ENCODE measurements around the gene ZDHHC21. TPM values are rescaled to one million over a fixed set of nuclear protein-coding genes. Genes with fewer than 3 reads are reported as not detected.

ZDHHC21 gene
- total and polyA plus RNA-seq, 2 experiments from 2014 or later, result 3.3 to 5.9 TPM

DNA sequence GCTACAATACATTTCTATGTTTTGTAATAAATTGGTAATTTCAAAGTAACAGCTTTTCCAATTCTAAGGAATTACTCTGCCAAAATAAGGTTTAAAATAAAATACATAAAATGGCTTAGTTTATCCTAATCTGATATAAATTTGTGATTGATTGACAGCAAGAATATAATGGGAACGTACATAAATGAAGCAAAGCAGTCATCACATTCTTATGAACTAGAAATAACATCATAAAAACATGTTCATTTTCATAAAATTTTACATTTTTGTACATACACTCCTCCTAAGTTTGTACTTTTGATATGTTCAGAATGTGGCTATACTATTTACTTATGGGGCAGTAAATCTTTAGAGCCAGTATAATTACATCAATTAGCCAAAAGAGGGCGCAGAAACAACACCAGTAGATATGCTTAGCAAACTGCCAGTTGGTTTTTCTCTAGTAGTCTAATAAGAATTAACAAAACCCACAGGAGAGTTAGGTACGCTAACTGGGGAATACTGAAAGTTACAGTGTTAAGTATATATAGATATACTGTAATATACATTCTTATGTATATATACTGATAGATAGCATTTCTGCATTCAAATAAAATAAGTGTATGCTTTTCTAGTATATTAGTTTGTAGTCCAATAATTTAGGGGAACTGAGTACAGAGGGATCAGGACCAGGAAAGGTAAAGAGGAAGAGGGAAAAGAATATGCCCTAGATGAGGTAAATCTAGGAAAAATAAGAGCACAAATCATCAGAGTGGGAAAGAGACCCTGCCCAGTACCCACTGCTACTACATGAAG is 76.8 kb downstream of the ZDHHC21 start:
- Histone ChIP-seq H2AFZ (no peak overlapping the region), H3K9me2 (ENCODE audit: insufficient read depth) (no peaks in the 10 kb centered on the region), H3K9ac (no peak overlapping the region), H4K20me1 (ENCODE audit: insufficient read depth) (no peaks in the 10 kb centered on the region), H3K4me3 (no peak overlapping the region), H3K4me1 (ENCODE audit: insufficient read depth) (no peaks in the 10 kb centered on the region), H3K79me2 (ENCODE audit: insufficient read depth) (no peaks in the 10 kb centered on the region), H3F3A (ENCODE audit: insufficient read depth) (no peaks in the 10 kb centered on the region), H3K27me3 (replicated peaks; ENCODE audit: insufficient read depth) (no peaks in the 10 kb centered on the region), H3K9me3 (ENCODE audit: low read depth) (no peaks in the 10 kb centered on the region), H3K36me3 (ENCODE audit: low read depth) (no peaks in the 10 kb centered on the region), H3K4me2 (ENCODE audit: unreplicated experiment) (no peak overlapping the region), H3K27ac (no peak overlapping the region)
- in situ Hi-C loops (cut with MboI), result loop anchor here (10.0 to 25.0 kb wide), 2 partner anchors 148 to 521 kb away; no protein-coding TSS in a partner anchor
- peak; percentile 78 for DNase-seq
- WGBS, 2 experiments (ENCODE audit: low coverage in 1 of 2, low lambda C conversion rate in 2 of 2, missing lambda C conversion rate in 2 of 2), result 47 to 54% methylated on average over 3 of the region's 3 CpGs
- TF ChIP-seq EZH2 (IDR thresholded peaks at IDR 0.05; ENCODE audit: insufficient read depth, poor library complexity, severe bottlenecking) (no peak), EZH2phosphoT487 (IDR thresholded peaks at IDR 0.05; ENCODE audit: insufficient read depth, low read depth) (no peak)

DNA sequence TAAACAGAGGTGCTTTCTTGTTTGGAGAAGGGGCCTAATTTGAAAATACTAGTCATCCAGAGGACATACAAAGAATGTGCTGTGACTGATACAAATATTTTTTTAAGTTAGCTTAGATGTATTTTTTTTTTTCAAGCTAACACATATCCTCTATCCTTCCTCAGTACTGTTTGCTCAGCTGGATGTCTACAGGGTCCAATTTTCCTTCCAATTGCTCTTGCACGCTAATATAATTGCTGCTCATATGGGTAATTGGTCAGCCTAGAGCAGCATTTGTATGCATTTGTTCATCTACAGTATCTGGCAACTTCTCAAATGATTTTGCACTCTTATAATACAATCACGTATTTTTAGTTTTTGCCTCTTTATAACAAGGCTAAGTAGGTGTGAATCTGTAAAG is 84.7 kb downstream of the ZDHHC21 start:
- no peak overlapping the region for H3K4me3 ChIP-seq
- no peaks in the 10 kb centered on the region for H3K36me3 ChIP-seq (ENCODE audit: low read depth)
- no peak overlapping the region for H3K9ac ChIP-seq
- no peaks in the 10 kb centered on the region for H3K9me2 ChIP-seq (ENCODE audit: insufficient read depth)
- no peaks in the 10 kb centered on the region for H3K9me3 ChIP-seq (ENCODE audit: low read depth)
- H3K4me1 ChIP-seq (ENCODE audit: insufficient read depth), result no peaks in the 10 kb centered on the region
- H3F3A ChIP-seq (ENCODE audit: insufficient read depth), result no peaks in the 10 kb centered on the region
- H3K4me2 ChIP-seq (ENCODE audit: unreplicated experiment), result no peak overlapping the region
- H3K79me2 ChIP-seq (ENCODE audit: insufficient read depth), result no peaks in the 10 kb centered on the region
- in situ Hi-C loops (cut with MboI), result loop anchor here (25.0 kb wide), 1 partner anchor 529 kb away; no protein-coding TSS in a partner anchor
- TF ChIP-seq EZH2 (IDR thresholded peaks at IDR 0.05; ENCODE audit: insufficient read depth, poor library complexity, severe bottlenecking), result no peak
- no peak for TF ChIP-seq EZH2phosphoT487 (IDR thresholded peaks at IDR 0.05; ENCODE audit: insufficient read depth, low read depth)
- no peak for DNase-seq
- no peaks in the 10 kb centered on the region for H3K27me3 ChIP-seq (replicated peaks; ENCODE audit: insufficient read depth)
- H4K20me1 ChIP-seq (ENCODE audit: insufficient read depth), result no peaks in the 10 kb centered on the region
- H2AFZ ChIP-seq, result no peak overlapping the region
- no peak overlapping the region for H3K27ac ChIP-seq
- WGBS, 2 experiments (ENCODE audit: low coverage in 1 of 2, low lambda C conversion rate in 2 of 2, missing lambda C conversion rate in 2 of 2), result 96 to 100% methylated on average over 2 of the region's 2 CpGs

DNA sequence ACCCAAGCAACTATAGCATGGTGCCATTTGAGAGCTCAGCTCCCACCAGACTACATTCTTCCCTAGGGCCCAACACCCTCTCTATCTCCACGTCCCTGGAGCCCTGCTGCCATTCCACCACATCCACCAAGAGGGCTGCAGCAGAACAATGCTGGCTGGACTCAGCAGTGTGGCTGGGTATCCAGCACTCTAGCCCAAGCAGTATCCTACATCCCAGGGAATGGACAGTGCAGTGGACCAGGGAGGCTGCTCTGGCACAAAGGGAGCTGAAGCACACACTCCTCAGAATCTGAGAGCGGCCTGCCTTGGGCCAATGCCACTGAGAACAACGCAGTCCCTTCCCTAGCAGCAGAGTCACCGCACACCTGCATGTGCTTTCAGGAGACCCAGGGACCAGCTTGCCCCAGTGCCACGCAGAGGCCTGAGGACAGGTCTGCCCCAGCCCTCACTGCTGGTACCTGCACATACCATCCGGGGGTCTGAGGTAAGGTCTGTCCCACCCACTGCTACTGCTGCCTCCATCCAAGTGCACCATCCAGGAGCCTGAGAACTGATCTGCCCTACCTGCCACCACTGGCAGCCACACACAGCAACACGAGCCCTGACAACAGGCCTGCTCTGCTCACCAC is 95.9 kb downstream of the ZDHHC21 start:
- Histone ChIP-seq H3K4me3 (no peak overlapping the region), H3K36me3 (ENCODE audit: low read depth) (no peaks in the 10 kb centered on the region), H3K4me2 (ENCODE audit: unreplicated experiment) (no peak overlapping the region), H3K9me2 (ENCODE audit: insufficient read depth) (no peaks in the 10 kb centered on the region), H3K9ac (no peak overlapping the region), H2AFZ (no peak overlapping the region), H3K27me3 (replicated peaks; ENCODE audit: insufficient read depth) (no peaks in the 10 kb centered on the region), H3F3A (ENCODE audit: insufficient read depth) (no peaks in the 10 kb centered on the region), H3K79me2 (ENCODE audit: insufficient read depth) (no peaks in the 10 kb centered on the region), H3K4me1 (ENCODE audit: insufficient read depth) (no peaks in the 10 kb centered on the region), H4K20me1 (ENCODE audit: insufficient read depth) (no peaks in the 10 kb centered on the region), H3K27ac (no peak overlapping the region), H3K9me3 (ENCODE audit: low read depth) (no peaks in the 10 kb centered on the region)
- no peak for DNase-seq
- in situ Hi-C loops (cut with MboI), result no loop called here
- TF ChIP-seq EZH2phosphoT487 (IDR thresholded peaks at IDR 0.05; ENCODE audit: insufficient read depth, low read depth) (no peak), EZH2 (IDR thresholded peaks at IDR 0.05; ENCODE audit: insufficient read depth, poor library complexity, severe bottlenecking) (no peak)
- 84 to 86% methylated on average over 7 of the region's 7 CpGs for WGBS, 2 experiments (ENCODE audit: low coverage in 1 of 2, low lambda C conversion rate in 2 of 2, missing lambda C conversion rate in 2 of 2)

DNA sequence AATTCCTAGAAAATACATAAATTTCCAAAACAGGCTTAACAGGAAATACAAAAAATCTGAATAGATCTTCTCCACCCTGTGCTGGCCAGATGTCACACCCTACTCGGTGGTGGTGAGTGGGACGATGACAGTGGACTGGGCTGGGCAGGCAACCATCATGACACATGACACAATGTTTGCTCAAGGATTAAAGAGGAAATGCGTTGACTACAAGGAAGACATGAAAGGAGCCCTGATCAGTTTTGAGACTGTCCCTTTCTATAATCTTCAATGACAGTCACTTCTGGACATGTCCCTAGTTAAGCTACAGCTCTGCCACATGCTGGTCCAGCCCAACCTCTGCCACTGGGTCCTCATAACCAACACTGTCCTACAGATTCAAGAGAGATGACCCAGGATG is 99.8 kb downstream of the ZDHHC21 start:
- Histone ChIP-seq H3K9me2 (ENCODE audit: insufficient read depth) (no peaks in the 10 kb centered on the region), H3F3A (ENCODE audit: insufficient read depth) (no peaks in the 10 kb centered on the region), H2AFZ (no peak overlapping the region), H3K9me3 (ENCODE audit: low read depth) (no peaks in the 10 kb centered on the region), H3K27me3 (replicated peaks; ENCODE audit: insufficient read depth) (no peaks in the 10 kb centered on the region), H3K27ac (no peak overlapping the region), H3K79me2 (ENCODE audit: insufficient read depth) (no peaks in the 10 kb centered on the region), H3K4me2 (ENCODE audit: unreplicated experiment) (no peak overlapping the region), H3K36me3 (ENCODE audit: low read depth) (no peaks in the 10 kb centered on the region), H3K4me1 (ENCODE audit: insufficient read depth) (no peaks in the 10 kb centered on the region), H3K4me3 (no peak overlapping the region), H3K9ac (no peak overlapping the region), H4K20me1 (ENCODE audit: insufficient read depth) (no peaks in the 10 kb centered on the region)
- DNase-seq, result no peak
- WGBS, 2 experiments (ENCODE audit: low coverage in 1 of 2, low lambda C conversion rate in 2 of 2, missing lambda C conversion rate in 2 of 2), result 92 to 96% methylated on average over 3 of the region's 3 CpGs
- TF ChIP-seq EZH2 (IDR thresholded peaks at IDR 0.05; ENCODE audit: insufficient read depth, poor library complexity, severe bottlenecking) (no peak), EZH2phosphoT487 (IDR thresholded peaks at IDR 0.05; ENCODE audit: insufficient read depth, low read depth) (no peak)
- in situ Hi-C loops (cut with MboI), result no loop called here
